Trophoblast cell (in vitro differentiated cells and primary cell): ENCODE measurements around the gene CD19.
"Not testable (repeated sequence)": the region's sequence is repeated elsewhere in the genome, so short reads cannot be mapped to it uniquely, and the experiment has no call there.

Experiments
- DNase-seq, 2 donors: peaks; one replicate each; pipeline ENCODE4 v3.0.0-alpha.2; 2016
- H2AFZ ChIP-seq: 2 replicates; pipeline ENCODE4 v1.6.1; 2013; ENCODE audit warnings: low read length, moderate library complexity, mild to moderate bottlenecking; ENCODE audit not compliant: insufficient read depth, poor library complexity
- H2AK5ac ChIP-seq: 2 replicates; pipeline ENCODE4 v1.6.1; 2013; ENCODE audit warnings: mild to moderate bottlenecking, low read length
- H2BK120ac ChIP-seq: 2 replicates; pipeline ENCODE4 v1.6.1; 2013; ENCODE audit warnings: low read length, mild to moderate bottlenecking, moderate library complexity; ENCODE audit not compliant: insufficient read depth, poor library complexity
- H2BK12ac ChIP-seq: 2 replicates; pipeline ENCODE4 v1.6.1; 2013; ENCODE audit warnings: mild to moderate bottlenecking, low read length, moderate library complexity
- H2BK5ac ChIP-seq: 2 replicates; pipeline ENCODE4 v1.6.1; 2013; ENCODE audit warnings: low read length, low read depth, moderate library complexity, mild to moderate bottlenecking; ENCODE audit not compliant: poor library complexity
- H3K14ac ChIP-seq: 2 replicates; pipeline ENCODE4 v1.6.1; 2013; ENCODE audit warnings: mild to moderate bottlenecking, low read length
- H3K18ac ChIP-seq: 2 replicates; pipeline ENCODE4 v1.6.1; 2013; ENCODE audit warnings: mild to moderate bottlenecking, low read length
- H3K23ac ChIP-seq: 2 replicates; pipeline ENCODE4 v1.6.1; 2013; ENCODE audit warnings: low read length
- H3K27ac ChIP-seq: 2 replicates; pipeline ENCODE4 v1.5.1; 2013; ENCODE audit warnings: low read depth, mild to moderate bottlenecking, inconsistent platforms, low read length, moderate library complexity
- H3K27me3 ChIP-seq: 2 replicates; pipeline ENCODE4 v1.6.1; 2013; ENCODE audit warnings: inconsistent platforms, mild to moderate bottlenecking, low read length, moderate library complexity; ENCODE audit not compliant: insufficient read depth
- H3K36me3 ChIP-seq, 2 experiments: 1 replicate in 1 of 2; 2 replicates in 1 of 2; pipeline ENCODE4 v1.6.1; 2013; ENCODE audit warnings: low read length in 2 of 2, mild to moderate bottlenecking in 2 of 2, moderate library complexity in 1 of 2; ENCODE audit not compliant: insufficient read depth in 2 of 2, control insufficient read depth in 1 of 2
- H3K4ac ChIP-seq: 2 replicates; pipeline ENCODE4 v1.6.1; 2013; ENCODE audit warnings: low read depth, mild to moderate bottlenecking, low read length, moderate library complexity
- H3K4me1 ChIP-seq, 2 experiments: 1 replicate in 1 of 2; 2 replicates in 1 of 2; pipeline ENCODE4 v1.6.1; 2013; ENCODE audit warnings: low read length in 2 of 2, mild to moderate bottlenecking in 2 of 2, moderate library complexity in 1 of 2; ENCODE audit not compliant: insufficient read depth in 2 of 2, control insufficient read depth in 1 of 2
- H3K4me2 ChIP-seq: 2 replicates; pipeline ENCODE4 v1.6.1; 2013; ENCODE audit warnings: inconsistent platforms, mild to moderate bottlenecking, low read length, moderate library complexity
- H3K4me3 ChIP-seq: 2 replicates; pipeline ENCODE4 v1.5.1; 2013; ENCODE audit warnings: mild to moderate bottlenecking, low read depth, low read length, inconsistent platforms
- H3K79me1 ChIP-seq: one replicate; pipeline ENCODE4 v1.6.1; 2013; ENCODE audit warnings: low read length
- H3K79me2 ChIP-seq: 2 replicates; pipeline ENCODE4 v1.6.1; 2013; ENCODE audit warnings: low read length, mild to moderate bottlenecking; ENCODE audit not compliant: control insufficient read depth, insufficient read depth, poor library complexity
- H3K9ac ChIP-seq: 2 replicates; pipeline ENCODE4 v1.6.1; 2013; ENCODE audit warnings: mild to moderate bottlenecking, low read length
- H3K9me3 ChIP-seq: 2 replicates; pipeline ENCODE4 v1.6.1; 2013; ENCODE audit warnings: low read depth, mild to moderate bottlenecking, control low read depth, inconsistent platforms, low read length; ENCODE audit not compliant: insufficient read depth
- H4K12ac ChIP-seq: 2 replicates; pipeline ENCODE4 v1.6.1; 2013; ENCODE audit warnings: low read depth, mild to moderate bottlenecking, low read length, moderate library complexity
- H4K8ac ChIP-seq: 2 replicates; pipeline ENCODE4 v1.6.1; 2013; ENCODE audit warnings: low read depth, mild to moderate bottlenecking, low read length, moderate library complexity
- H4K91ac ChIP-seq: one replicate; pipeline ENCODE4 v1.6.1; 2013; ENCODE audit warnings: low read depth, mild to moderate bottlenecking, low read length, moderate library complexity
- WGBS: extraction: QIAGEN DNeasy Blood & Tissue Kit; methylation state at CpG from one replicate; pipeline ENCODE4 v1.1.7; 2013; ENCODE audit warnings: missing lambda C conversion rate; ENCODE audit not compliant: insufficient read length, insufficient coverage; ENCODE audit errors: extremely low coverage; 5-methylcytosine and 5-hydroxymethylcytosine counted together

The CD19 gene

GRCh38 chr16:28886945-28887344 lies 44.8 kb upstream of the CD19 start:
- Histone ChIP-seq H2BK12ac (no peak overlapping the region), H3K27me3 (no peaks in the 10 kb centered on the region), H3K4me2 (no peak overlapping the region), H3K4me1 (no peaks in the 10 kb centered on the region), H2AFZ (no peak overlapping the region), H4K91ac (no peak overlapping the region), H3K9ac (no peak overlapping the region), H3K27ac (no peak overlapping the region), H3K9me3 (peaks cover 2% of the 10 kb centered on the region), H3K79me2 (no peaks in the 10 kb centered on the region), H2BK120ac (no peak overlapping the region), H3K36me3 (peaks cover 3 to 5% of the 10 kb centered on the region in 2 experiments), H3K4ac (no peak overlapping the region), H3K4me3 (no peak overlapping the region), H4K12ac (no peak overlapping the region), H4K8ac (no peak overlapping the region), H3K79me1 (no peaks in the 10 kb centered on the region), H3K23ac (no peak overlapping the region), H2BK5ac (no peak overlapping the region), H3K14ac (no peak overlapping the region), H2AK5ac (no peak overlapping the region), H3K18ac (no peak overlapping the region)
- DNase-seq = no peak
- no CpG with 5 or more reads among the region's 10 CpGs for WGBS

- H4K91ac ChIP-seq, H2AFZ ChIP-seq, H3K36me3 ChIP-seq, H3K18ac ChIP-seq, H3K4me2 ChIP-seq, H3K9ac ChIP-seq, H4K12ac ChIP-seq, DNase-seq, H3K14ac ChIP-seq, H3K23ac ChIP-seq, H3K27ac ChIP-seq, H3K4ac ChIP-seq, H3K27me3 ChIP-seq, H3K9me3 ChIP-seq, H2BK120ac ChIP-seq, H3K79me1 ChIP-seq, H4K8ac ChIP-seq, H2BK5ac ChIP-seq, H2AK5ac ChIP-seq, H2BK12ac ChIP-seq, H3K4me3 ChIP-seq, H3K4me1 ChIP-seq, H3K79me2 ChIP-seq: not testable (repeated sequence)
- no CpG with 5 or more reads among the region's 5 CpGs for WGBS
Measured at GRCh38 chr16:28890355-28890754, 41.4 kb upstream of the CD19 start.

- H3K9ac ChIP-seq = no peak overlapping the region
- no peak overlapping the region for H4K12ac ChIP-seq
- H2AFZ ChIP-seq = no peak overlapping the region
- no peak overlapping the region for H2BK120ac ChIP-seq
- no peak overlapping the region for H2BK5ac ChIP-seq
- no peaks in the 10 kb centered on the region for H3K4me1 ChIP-seq
- no peak overlapping the region for H3K27ac ChIP-seq
- H3K79me2 ChIP-seq = no peaks in the 10 kb centered on the region
- H2BK12ac ChIP-seq = no peak overlapping the region
- H3K18ac ChIP-seq = no peak overlapping the region
- H3K36me3 ChIP-seq = peaks cover 3 to 4% of the 10 kb centered on the region in 2 experiments
- no peaks in the 10 kb centered on the region for H3K79me1 ChIP-seq
- no peak overlapping the region for H3K14ac ChIP-seq
- H4K91ac ChIP-seq = no peak overlapping the region
- DNase-seq = no peak
- WGBS = no CpG with 5 or more reads among the region's 14 CpGs
- no peak overlapping the region for H3K23ac ChIP-seq
- H3K4me3 ChIP-seq = no peak overlapping the region
- peaks cover 2% of the 10 kb centered on the region for H3K9me3 ChIP-seq
- H3K4me2 ChIP-seq = no peak overlapping the region
- H2AK5ac ChIP-seq = no peak overlapping the region
- H4K8ac ChIP-seq = no peak overlapping the region
- H3K4ac ChIP-seq = no peak overlapping the region
- H3K27me3 ChIP-seq = no peaks in the 10 kb centered on the region
Measured at GRCh38 chr16:28891964-28892890, 39.5 kb upstream of the CD19 start.

GRCh38 chr16:28893291-28893690 lies 38.5 kb upstream of the CD19 start:
- Histone ChIP-seq H3K4me3 (no peak overlapping the region), H3K4me1 (peaks cover 4 to 5% of the 10 kb centered on the region in 2 experiments), H3K4ac (no peak overlapping the region), H2AK5ac (no peak overlapping the region), H4K8ac (no peak overlapping the region), H4K12ac (no peak overlapping the region), H3K18ac (no peak overlapping the region), H3K9ac (no peak overlapping the region), H3K36me3 (peaks cover 0 to 4% of the 10 kb centered on the region in 2 experiments), H3K27me3 (no peaks in the 10 kb centered on the region), H2BK12ac (no peak overlapping the region), H4K91ac (no peak overlapping the region), H3K27ac (no peak overlapping the region), H3K23ac (no peak overlapping the region), H3K14ac (no peak overlapping the region), H3K4me2 (no peak overlapping the region), H2BK5ac (no peak overlapping the region), H2AFZ (no peak overlapping the region), H3K9me3 (peaks cover 2% of the 10 kb centered on the region), H2BK120ac (no peak overlapping the region), H3K79me2 (no peaks in the 10 kb centered on the region), H3K79me1 (no peaks in the 10 kb centered on the region)
- DNase-seq = peak; percentile 15 to 85
- WGBS = no CpG with 5 or more reads among the region's 4 CpGs
